NT2/D1 (cell line): ENCODE measurements around the gene FOXP1.

Experiments used
- DNase-seq: peaks from one replicate; pipeline ENCODE4 v3.0.0-alpha.2; 2011; ENCODE audit warnings: low read depth, low spot score
- H3K27me3 ChIP-seq: 2 replicates; pipeline ENCODE4 v1.6.0; 2011; ENCODE audit warnings: mild to moderate bottlenecking; ENCODE audit not compliant: insufficient read length, insufficient read depth
- H3K36me3 ChIP-seq: 2 replicates; pipeline ENCODE4 v1.6.1; 2011; ENCODE audit warnings: mild to moderate bottlenecking, low read length, mixed read lengths; ENCODE audit not compliant: insufficient read depth, insufficient read length
- H3K4me1 ChIP-seq: 2 replicates; pipeline ENCODE4 v1.5.1; 2011; ENCODE audit not compliant: insufficient read depth, insufficient read length
- H3K4me3 ChIP-seq: 2 replicates; pipeline ENCODE4 v1.5.1; 2011; ENCODE audit warnings: low read depth; ENCODE audit not compliant: insufficient read length
- H3K9ac ChIP-seq: 2 replicates; pipeline ENCODE4 v1.6.0; 2011; ENCODE audit warnings: low read depth; ENCODE audit not compliant: insufficient read length
- H3K9me3 ChIP-seq: 2 replicates; pipeline ENCODE4 v1.5.1; 2011; ENCODE audit warnings: mild to moderate bottlenecking, low read length; ENCODE audit not compliant: insufficient read depth
- SUZ12 ChIP-seq: IDR thresholded peaks from 2 replicates; pipeline ENCODE4 v1.6.1; 2011; ENCODE audit not compliant: insufficient read length, insufficient read depth; ENCODE audit errors: extremely low read depth
- YY1 ChIP-seq: IDR thresholded peaks from 2 replicates; pipeline ENCODE4 v1.6.1; 2011; ENCODE audit not compliant: insufficient read length, insufficient read depth
- ZNF274 ChIP-seq: IDR thresholded peaks from 2 replicates; pipeline ENCODE4 v1.6.1; 2011; ENCODE audit warnings: mild to moderate bottlenecking, low read depth, low read length

The FOXP1 gene

DNA sequence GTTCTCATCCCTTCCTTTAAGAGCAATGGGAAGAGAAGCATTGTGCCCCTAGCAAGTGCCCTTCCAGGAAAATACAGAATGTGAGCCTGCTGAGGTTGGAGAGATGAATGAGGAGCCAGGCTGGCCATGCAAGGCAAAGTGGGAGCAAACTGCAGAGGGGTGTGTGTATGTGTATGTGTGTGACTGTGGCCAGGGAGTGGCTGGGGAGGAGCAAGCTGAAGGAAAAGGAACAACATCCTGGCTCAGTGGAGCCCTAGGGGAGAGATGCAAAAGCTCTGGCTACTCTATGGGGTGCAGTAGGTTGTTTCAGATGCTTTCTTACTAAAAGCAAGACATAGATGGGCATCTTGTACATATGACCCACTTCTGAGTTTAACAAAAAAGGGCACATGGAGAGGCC is 20.6 kb downstream of the FOXP1 start:
- H3K9me3 ChIP-seq, result no peaks in the 10 kb centered on the region
- TF ChIP-seq ZNF274, result no peak
- no peak for TF ChIP-seq SUZ12
- TF ChIP-seq YY1, result no peak
- no peaks in the 10 kb centered on the region for H3K4me1 ChIP-seq
- no peak overlapping the region for H3K4me3 ChIP-seq
- no peaks in the 10 kb centered on the region for H3K36me3 ChIP-seq
- no peaks in the 10 kb centered on the region for H3K27me3 ChIP-seq
- no peak for DNase-seq
- no peak overlapping the region for H3K9ac ChIP-seq

- Histone ChIP-seq H3K9me3 (no peaks in the 10 kb centered on the region), H3K27me3 (no peaks in the 10 kb centered on the region), H3K4me1 (no peaks in the 10 kb centered on the region), H3K4me3 (no peak overlapping the region), H3K9ac (no peak overlapping the region), H3K36me3 (no peaks in the 10 kb centered on the region)
- TF ChIP-seq ZNF274 (no peak), SUZ12 (no peak), YY1 (no peak)
- DNase-seq, result no peak
These were observed 22.9 kb downstream of the FOXP1 start for GRCh38 chr3:71560665-71561064.

- no peak overlapping the region for H3K4me3 ChIP-seq
These were observed 23.9 kb downstream of the FOXP1 start for GRCh38 chr3:71559578-71560162.

DNA sequence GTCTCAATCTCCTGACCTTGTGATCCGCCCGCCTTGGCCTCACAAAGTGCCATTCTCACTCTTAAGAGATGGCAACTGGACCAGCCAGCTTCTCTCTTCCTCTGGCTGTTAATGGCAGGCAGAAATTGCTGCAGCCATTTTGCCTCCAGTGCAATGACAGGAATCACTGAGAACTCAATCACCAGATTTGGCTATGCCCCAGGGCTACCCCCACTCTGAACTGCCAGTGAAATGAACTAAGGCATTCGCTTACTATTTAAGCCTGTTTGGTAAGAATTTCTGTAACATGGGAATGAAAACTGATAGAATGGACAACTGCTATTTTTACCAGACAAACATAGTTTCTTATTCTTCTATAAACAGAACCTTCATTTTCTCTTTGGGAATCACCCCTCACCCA is 24.5 kb downstream of the FOXP1 start:
- H3K4me1 ChIP-seq, result no peaks in the 10 kb centered on the region
- H3K4me3 ChIP-seq, result no peak overlapping the region
- H3K36me3 ChIP-seq, result no peaks in the 10 kb centered on the region
- no peaks in the 10 kb centered on the region for H3K27me3 ChIP-seq
- H3K9ac ChIP-seq, result no peak overlapping the region
- no peaks in the 10 kb centered on the region for H3K9me3 ChIP-seq
- TF ChIP-seq SUZ12, result no peak
- TF ChIP-seq YY1, result no peak
- no peak for TF ChIP-seq ZNF274
- no peak for DNase-seq

More at GRCh38 chr3:71559578-71560162, 23.9 kb downstream of the FOXP1 start:
- Histone ChIP-seq H3K4me1 (no peaks in the 10 kb centered on the region), H3K9ac (no peak overlapping the region), H3K36me3 (no peaks in the 10 kb centered on the region), H3K9me3 (no peaks in the 10 kb centered on the region), H3K27me3 (no peaks in the 10 kb centered on the region)
- no peak for TF ChIP-seq SUZ12
- no peak for TF ChIP-seq ZNF274
- TF ChIP-seq YY1, result no peak
- DNase-seq, result no peak

- Histone ChIP-seq H3K36me3 (no peaks in the 10 kb centered on the region), H3K9ac (no peak overlapping the region), H3K4me1 (no peaks in the 10 kb centered on the region), H3K9me3 (no peaks in the 10 kb centered on the region), H3K4me3 (no peak overlapping the region), H3K27me3 (no peaks in the 10 kb centered on the region)
- TF ChIP-seq ZNF274 (no peak), SUZ12 (no peak), YY1 (no peak)
- no peak for DNase-seq
These were observed 28.9 kb downstream of the FOXP1 start for GRCh38 chr3:71554649-71555048.

DNA sequence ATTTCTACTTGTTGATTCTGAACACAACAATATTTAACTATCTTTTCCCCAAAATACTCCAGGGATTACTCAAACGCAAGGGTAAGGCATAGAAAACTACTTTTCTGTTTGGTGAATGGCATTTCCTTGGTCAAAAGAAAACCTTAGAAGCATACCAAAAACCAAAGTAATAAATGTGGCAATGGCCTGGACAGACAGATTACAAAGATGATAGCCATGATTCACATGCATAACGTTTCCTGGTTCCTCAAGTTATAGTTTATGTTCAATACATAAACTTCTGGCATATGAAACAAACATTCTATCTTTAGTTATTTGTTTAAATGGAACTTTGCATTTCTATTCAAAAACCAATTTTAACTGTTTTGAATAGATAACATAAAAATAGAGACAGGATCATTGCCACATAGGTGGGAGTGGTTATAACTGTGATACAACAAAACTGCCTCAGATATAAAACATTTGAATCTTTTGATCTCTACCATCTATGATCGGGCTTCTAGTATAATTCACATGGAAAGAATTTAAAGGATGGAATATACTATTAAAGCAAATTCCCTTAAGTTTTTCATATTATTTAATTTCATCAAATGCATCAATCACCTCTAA is 32.1 kb downstream of the FOXP1 start:
- no peaks in the 10 kb centered on the region for H3K36me3 ChIP-seq
- H3K4me3 ChIP-seq, result no peak overlapping the region
- no peaks in the 10 kb centered on the region for H3K9me3 ChIP-seq
- DNase-seq, result no peak
- H3K27me3 ChIP-seq, result no peaks in the 10 kb centered on the region
- H3K4me1 ChIP-seq, result no peaks in the 10 kb centered on the region
- no peak overlapping the region for H3K9ac ChIP-seq
- no peak for TF ChIP-seq ZNF274
- TF ChIP-seq YY1, result no peak

- H3K36me3 ChIP-seq, result no peaks in the 10 kb centered on the region
- H3K27me3 ChIP-seq, result no peaks in the 10 kb centered on the region
- no peak for DNase-seq
- no peak for TF ChIP-seq SUZ12
- TF ChIP-seq YY1, result no peak
- TF ChIP-seq ZNF274, result no peak
- H3K4me1 ChIP-seq, result no peaks in the 10 kb centered on the region
- no peak overlapping the region for H3K9ac ChIP-seq
- no peak overlapping the region for H3K4me3 ChIP-seq
- no peaks in the 10 kb centered on the region for H3K9me3 ChIP-seq
These were observed 33.6 kb downstream of the FOXP1 start for GRCh38 chr3:71549951-71550350.
